ENCODE measurements around the gene TMEM244.

DNA sequence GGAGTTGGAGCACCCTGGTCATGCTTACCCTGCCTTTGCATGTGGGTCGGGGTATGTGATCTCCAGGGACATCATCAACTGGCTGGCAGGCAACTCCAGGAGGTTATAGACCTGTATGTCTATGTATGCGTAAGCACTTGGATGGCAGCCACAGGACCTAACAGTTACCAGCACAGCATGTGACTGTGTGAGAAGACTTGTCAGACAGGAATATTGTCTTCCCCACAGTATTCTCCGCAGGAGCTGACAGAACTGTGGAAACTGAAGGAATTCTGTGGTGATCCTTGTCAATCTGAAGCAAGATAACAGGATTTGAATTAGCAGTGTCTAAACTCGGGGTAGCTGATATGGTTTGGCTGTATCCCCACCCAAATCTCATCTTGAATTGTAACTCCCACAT, 59.2 kb downstream of the TMEM244 start:
- TF ChIP-seq, protein P1, sequence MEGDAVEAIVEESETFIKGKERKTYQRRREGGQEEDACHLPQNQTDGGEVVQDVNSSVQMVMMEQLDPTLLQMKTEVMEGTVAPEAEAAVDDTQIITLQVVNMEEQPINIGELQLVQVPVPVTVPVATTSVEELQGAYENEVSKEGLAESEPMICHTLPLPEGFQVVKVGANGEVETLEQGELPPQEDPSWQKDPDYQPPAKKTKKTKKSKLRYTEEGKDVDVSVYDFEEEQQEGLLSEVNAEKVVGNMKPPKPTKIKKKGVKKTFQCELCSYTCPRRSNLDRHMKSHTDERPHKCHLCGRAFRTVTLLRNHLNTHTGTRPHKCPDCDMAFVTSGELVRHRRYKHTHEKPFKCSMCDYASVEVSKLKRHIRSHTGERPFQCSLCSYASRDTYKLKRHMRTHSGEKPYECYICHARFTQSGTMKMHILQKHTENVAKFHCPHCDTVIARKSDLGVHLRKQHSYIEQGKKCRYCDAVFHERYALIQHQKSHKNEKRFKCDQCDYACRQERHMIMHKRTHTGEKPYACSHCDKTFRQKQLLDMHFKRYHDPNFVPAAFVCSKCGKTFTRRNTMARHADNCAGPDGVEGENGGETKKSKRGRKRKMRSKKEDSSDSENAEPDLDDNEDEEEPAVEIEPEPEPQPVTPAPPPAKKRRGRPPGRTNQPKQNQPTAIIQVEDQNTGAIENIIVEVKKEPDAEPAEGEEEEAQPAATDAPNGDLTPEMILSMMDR (IDR thresholded peaks at IDR 0.05; ENCODE audit: low read depth, low read length), result no peak
- no peak for TF ChIP-seq EZH2phosphoT487 (IDR thresholded peaks at IDR 0.05; ENCODE audit: low read depth)

Measured in OCI-LY3 (cell line).